Suprapubic skin (tissue), 4 donors: ENCODE results near the gene MYO5C.

ENCODE experiments used
- EP300 ChIP-seq: sonication (generic); formaldehyde crosslinking; IDR thresholded peaks from one replicate; pipeline ENCODE4 v1.6.1; 2017; ENCODE audit warnings: antibody characterized with exemption
- POLR2A ChIP-seq, 2 donors: fragments of 450-650 bp; IDR thresholded peaks; one replicate each; pipeline ENCODE4 v1.6.1; 2017; ENCODE audit warnings: antibody characterized with exemption in 2 of 2, mild to moderate bottlenecking in 2 of 2, moderate library complexity in 2 of 2
- POLR2AphosphoS5 ChIP-seq, 3 donors: sonication (generic); formaldehyde crosslinking; IDR thresholded peaks; one replicate each; pipeline ENCODE4 v1.6.1; 2017; ENCODE audit warnings: antibody characterized with exemption in 3 of 3
- TF ChIP-seq, protein P1 (sequence below), 2 donors: fragments of 200-600 bp in 1 of 2; fragments of 450-650 bp in 1 of 2; sonication (generic) in 1 of 2; IDR thresholded peaks; one replicate each; pipeline ENCODE4 v1.5.1; 2016 to 2019; ENCODE audit warnings: antibody characterized with exemption in 2 of 2, mild to moderate bottlenecking in 1 of 2, moderate library complexity in 1 of 2

DNA sequence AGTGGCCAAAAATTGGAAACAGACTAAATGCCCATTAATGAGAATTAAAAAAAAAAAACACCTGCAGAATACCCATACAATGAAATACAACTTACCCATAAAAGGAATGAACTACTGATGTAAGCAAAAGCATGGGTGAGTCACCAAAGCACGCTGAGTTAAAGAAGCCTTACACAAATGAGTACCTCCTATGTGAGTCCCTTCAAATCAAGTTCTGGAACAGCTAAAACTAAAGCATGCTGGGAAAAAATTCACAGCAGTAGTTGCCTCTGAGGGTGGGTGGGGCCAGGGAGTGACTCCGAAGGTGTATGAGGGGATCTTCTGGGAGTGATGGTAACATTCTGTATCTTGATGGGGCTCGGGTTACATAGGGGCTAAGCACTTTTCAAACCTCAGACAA lies 11.4 kb downstream of the MYO5C start:
- TF ChIP-seq, protein P1, sequence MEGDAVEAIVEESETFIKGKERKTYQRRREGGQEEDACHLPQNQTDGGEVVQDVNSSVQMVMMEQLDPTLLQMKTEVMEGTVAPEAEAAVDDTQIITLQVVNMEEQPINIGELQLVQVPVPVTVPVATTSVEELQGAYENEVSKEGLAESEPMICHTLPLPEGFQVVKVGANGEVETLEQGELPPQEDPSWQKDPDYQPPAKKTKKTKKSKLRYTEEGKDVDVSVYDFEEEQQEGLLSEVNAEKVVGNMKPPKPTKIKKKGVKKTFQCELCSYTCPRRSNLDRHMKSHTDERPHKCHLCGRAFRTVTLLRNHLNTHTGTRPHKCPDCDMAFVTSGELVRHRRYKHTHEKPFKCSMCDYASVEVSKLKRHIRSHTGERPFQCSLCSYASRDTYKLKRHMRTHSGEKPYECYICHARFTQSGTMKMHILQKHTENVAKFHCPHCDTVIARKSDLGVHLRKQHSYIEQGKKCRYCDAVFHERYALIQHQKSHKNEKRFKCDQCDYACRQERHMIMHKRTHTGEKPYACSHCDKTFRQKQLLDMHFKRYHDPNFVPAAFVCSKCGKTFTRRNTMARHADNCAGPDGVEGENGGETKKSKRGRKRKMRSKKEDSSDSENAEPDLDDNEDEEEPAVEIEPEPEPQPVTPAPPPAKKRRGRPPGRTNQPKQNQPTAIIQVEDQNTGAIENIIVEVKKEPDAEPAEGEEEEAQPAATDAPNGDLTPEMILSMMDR (IDR thresholded peaks at IDR 0.05): no peak
- TF ChIP-seq POLR2AphosphoS5 (IDR thresholded peaks at IDR 0.05): no peak
- no peak for TF ChIP-seq EP300
- no peak for TF ChIP-seq POLR2A (IDR thresholded peaks at IDR 0.05)
